HepG2 (cell line): ENCODE results near the gene NVL. TPM values are rescaled to one million over a fixed set of nuclear protein-coding genes. Genes with fewer than 3 reads are reported as not detected.

Experiments used
- NAIF1 ChIP-seq: sonication (generic); formaldehyde crosslinking; IDR thresholded peaks from 2 replicates; pipeline ENCODE4 v1.5.0; 2020; ENCODE audit warnings: mild to moderate bottlenecking, missing genetic modification reagents, borderline replicate concordance
- PHF21A ChIP-seq: sonication (generic); formaldehyde crosslinking; IDR thresholded peaks from 2 replicates; pipeline ENCODE4 v1.5.0; 2020; ENCODE audit warnings: mild to moderate bottlenecking, missing genetic modification reagents
- SNAPC4 ChIP-seq: sonication (generic); formaldehyde crosslinking; IDR thresholded peaks from 2 replicates; pipeline ENCODE4 v1.4.0; 2020; ENCODE audit warnings: mild to moderate bottlenecking, missing genetic modification reagents
- TMF1 ChIP-seq: sonication (generic); formaldehyde crosslinking; IDR thresholded peaks from 2 replicates; pipeline ENCODE4 v1.8.1; 2022; ENCODE audit warnings: low read depth, missing genetic modification reagents
- TSC22D2 ChIP-seq: sonication (generic); formaldehyde crosslinking; IDR thresholded peaks from 2 replicates; pipeline ENCODE4 v1.5.1; 2020; ENCODE audit warnings: missing genetic modification reagents, mild to moderate bottlenecking, borderline replicate concordance
- ZFX ChIP-seq: sonication (generic); formaldehyde crosslinking; IDR thresholded peaks from 2 replicates; pipeline ENCODE4 v1.4.0; 2020; ENCODE audit warnings: mild to moderate bottlenecking, low read depth, missing genetic modification reagents, moderate library complexity
- ZNF18 ChIP-seq: sonication (generic); formaldehyde crosslinking; IDR thresholded peaks from 2 replicates; pipeline ENCODE4 v1.8.0; 2022; ENCODE audit warnings: mild to moderate bottlenecking, missing genetic modification reagents; ENCODE audit not compliant: insufficient replicate concordance
- ZNF24 ChIP-seq: fragments of 450-650 bp; IDR thresholded peaks from 2 replicates; pipeline ENCODE4 v1.6.1; 2017; ENCODE audit warnings: antibody characterized with exemption, mild to moderate bottlenecking
- ZNF543 ChIP-seq: sonication (generic); formaldehyde crosslinking; IDR thresholded peaks from 2 replicates; pipeline ENCODE4 v1.4.0; 2020; ENCODE audit warnings: mild to moderate bottlenecking, missing genetic modification reagents
- ZNF747 ChIP-seq: sonication (generic); formaldehyde crosslinking; IDR thresholded peaks from 2 replicates; pipeline ENCODE4 v1.8.1; 2023; ENCODE audit warnings: missing genetic modification reagents, mild to moderate bottlenecking, borderline replicate concordance
- ZNF761 ChIP-seq: sonication (generic); formaldehyde crosslinking; conservative IDR thresholded peaks from 2 replicates; pipeline ENCODE4 v1.4.0; 2020; ENCODE audit warnings: mild to moderate bottlenecking, missing genetic modification reagents
- ZSCAN9 ChIP-seq: IDR thresholded peaks from 2 replicates; pipeline ENCODE4 v1.6.1; 2016; ENCODE audit warnings: borderline replicate concordance
- polyA plus RNA-seq, 8 experiments: library from polyadenylated mRNA; depleted of rRNA in 3 of 8; stranded (reverse) in 7 of 8; unstranded in 1 of 8; fragments of >200 nt; fragmentation: Illumina TruSeq in 4 of 8; extraction: Trizol in 4 of 8; gene quantifications; 2 replicates each; pipeline versions ENCODE4 v1.2.1 to v1.2.3, GENCODE V29; 2011 to 2016; ENCODE audit warnings: low read depth in 4 of 8, missing spikeins in 1 of 8, mixed read lengths in 1 of 8; ENCODE audit not compliant: insufficient read depth in 1 of 8
- total RNA-seq, 5 experiments: library from RNA; depleted of rRNA; stranded (reverse); fragments of >200 nt; fragmentation: Illumina TruSeq; extraction: Trizol; gene quantifications; 2 replicates each; pipeline ENCODE4 v1.2.3, GENCODE V29; 2016; ENCODE audit warnings: low read depth in 1 of 5
- TF ChIP-seq, protein P1 (sequence below): IDR thresholded peaks from 2 replicates; pipeline ENCODE4 v1.6.1; 2012; ENCODE audit warnings: low read length, improper control_type of control experiment
- TF ChIP-seq, protein P2 (sequence below): sonication (generic); formaldehyde crosslinking; IDR thresholded peaks from 2 replicates; pipeline ENCODE4 v1.5.1; 2020; ENCODE audit warnings: mild to moderate bottlenecking, moderate library complexity, missing genetic modification reagents
- TF ChIP-seq, protein P3 (sequence below): IDR thresholded peaks from 2 replicates; pipeline ENCODE4 v1.6.1; 2016; ENCODE audit warnings: low read depth, borderline replicate concordance

NVL gene
- total and polyA plus RNA-seq, 2 of the 13 experiments (the other 11 are each of a cell fraction or from before 2014, with no cell fraction given) = 8.3 to 21.0 TPM

- TF ChIP-seq, protein P1, sequence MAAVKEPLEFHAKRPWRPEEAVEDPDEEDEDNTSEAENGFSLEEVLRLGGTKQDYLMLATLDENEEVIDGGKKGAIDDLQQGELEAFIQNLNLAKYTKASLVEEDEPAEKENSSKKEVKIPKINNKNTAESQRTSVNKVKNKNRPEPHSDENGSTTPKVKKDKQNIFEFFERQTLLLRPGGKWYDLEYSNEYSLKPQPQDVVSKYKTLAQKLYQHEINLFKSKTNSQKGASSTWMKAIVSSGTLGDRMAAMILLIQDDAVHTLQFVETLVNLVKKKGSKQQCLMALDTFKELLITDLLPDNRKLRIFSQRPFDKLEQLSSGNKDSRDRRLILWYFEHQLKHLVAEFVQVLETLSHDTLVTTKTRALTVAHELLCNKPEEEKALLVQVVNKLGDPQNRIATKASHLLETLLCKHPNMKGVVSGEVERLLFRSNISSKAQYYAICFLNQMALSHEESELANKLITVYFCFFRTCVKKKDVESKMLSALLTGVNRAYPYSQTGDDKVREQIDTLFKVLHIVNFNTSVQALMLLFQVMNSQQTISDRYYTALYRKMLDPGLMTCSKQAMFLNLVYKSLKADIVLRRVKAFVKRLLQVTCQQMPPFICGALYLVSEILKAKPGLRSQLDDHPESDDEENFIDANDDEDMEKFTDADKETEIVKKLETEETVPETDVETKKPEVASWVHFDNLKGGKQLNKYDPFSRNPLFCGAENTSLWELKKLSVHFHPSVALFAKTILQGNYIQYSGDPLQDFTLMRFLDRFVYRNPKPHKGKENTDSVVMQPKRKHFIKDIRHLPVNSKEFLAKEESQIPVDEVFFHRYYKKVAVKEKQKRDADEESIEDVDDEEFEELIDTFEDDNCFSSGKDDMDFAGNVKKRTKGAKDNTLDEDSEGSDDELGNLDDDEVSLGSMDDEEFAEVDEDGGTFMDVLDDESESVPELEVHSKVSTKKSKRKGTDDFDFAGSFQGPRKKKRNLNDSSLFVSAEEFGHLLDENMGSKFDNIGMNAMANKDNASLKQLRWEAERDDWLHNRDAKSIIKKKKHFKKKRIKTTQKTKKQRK = no peak
- no peak for TF ChIP-seq TSC22D2 (CRISPR knock-in tag)
- TF ChIP-seq, protein P2, sequence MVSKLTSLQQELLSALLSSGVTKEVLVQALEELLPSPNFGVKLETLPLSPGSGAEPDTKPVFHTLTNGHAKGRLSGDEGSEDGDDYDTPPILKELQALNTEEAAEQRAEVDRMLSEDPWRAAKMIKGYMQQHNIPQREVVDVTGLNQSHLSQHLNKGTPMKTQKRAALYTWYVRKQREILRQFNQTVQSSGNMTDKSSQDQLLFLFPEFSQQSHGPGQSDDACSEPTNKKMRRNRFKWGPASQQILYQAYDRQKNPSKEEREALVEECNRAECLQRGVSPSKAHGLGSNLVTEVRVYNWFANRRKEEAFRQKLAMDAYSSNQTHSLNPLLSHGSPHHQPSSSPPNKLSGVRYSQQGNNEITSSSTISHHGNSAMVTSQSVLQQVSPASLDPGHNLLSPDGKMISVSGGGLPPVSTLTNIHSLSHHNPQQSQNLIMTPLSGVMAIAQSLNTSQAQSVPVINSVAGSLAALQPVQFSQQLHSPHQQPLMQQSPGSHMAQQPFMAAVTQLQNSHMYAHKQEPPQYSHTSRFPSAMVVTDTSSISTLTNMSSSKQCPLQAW = no peak
- TF ChIP-seq ZFX = peak; percentile 73
- TF ChIP-seq NAIF1 (CRISPR knock-in tag) = no peak
- TF ChIP-seq ZNF543 (CRISPR knock-in tag) = no peak
- peak; percentile 22; the same call in 1 of the 2 replicates for TF ChIP-seq TMF1 (CRISPR knock-in tag)
- no peak for TF ChIP-seq ZNF18 (CRISPR knock-in tag)
- no peak for TF ChIP-seq PHF21A (CRISPR knock-in tag)
- TF ChIP-seq ZNF747 = no peak
- no peak for TF ChIP-seq SNAPC4 (CRISPR knock-in tag)
- TF ChIP-seq, protein P3, sequence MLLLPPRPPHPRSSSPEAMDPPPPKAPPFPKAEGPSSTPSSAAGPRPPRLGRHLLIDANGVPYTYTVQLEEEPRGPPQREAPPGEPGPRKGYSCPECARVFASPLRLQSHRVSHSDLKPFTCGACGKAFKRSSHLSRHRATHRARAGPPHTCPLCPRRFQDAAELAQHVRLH (CRISPR knock-in tag) = no peak
- TF ChIP-seq ZNF24 = no peak
- TF ChIP-seq ZSCAN9 = no peak
- no peak for TF ChIP-seq ZNF761 (CRISPR knock-in tag)
These were observed 146.2 kb downstream of the NVL start (continued) for GRCh38 chr1:224183591-224184312.
